GM12878 (cell line): ENCODE data around the gene MTR. TPM values are rescaled to one million over a fixed set of nuclear protein-coding genes. Genes with fewer than 3 reads are reported as not detected.

Experiments
- ATAC-seq: fragments of 200-7000 bp; cut with Tn5 transposase; 3 replicates; pipeline ENCODE4 v1.9.1; 2020; ENCODE audit warnings: mild to moderate bottlenecking, moderate library complexity
- BruUV-seq: library from RNA; stranded (reverse); fragments of 400-500 nt; replicated peaks from 2 replicates; lab custom pipeline; 2021; lab: Mats Ljungman, UMichigan
- CTCF ChIA-PET: fragments of 300-600 bp; sonication (Branson Sonifier 250); formaldehyde crosslinking; extraction: SDS; loops from one replicate; lab custom pipeline; 2021; ENCODE audit warnings: inconsistent platforms; lab: Yijun Ruan, JAX
- POLR2A ChIA-PET: fragments of 350-600 bp; formaldehyde crosslinking; extraction: SDS; loops from one replicate; lab custom pipeline; 2021; ENCODE audit warnings: inconsistent platforms; lab: Charles Lee
- RAD21 ChIA-PET: fragments of 300-600 bp; sonication (Branson Sonifier 250); formaldehyde crosslinking; loops from one replicate; lab custom pipeline; 2023; ENCODE audit warnings: antibody characterized with exemption; ENCODE audit not compliant: unreplicated experiment; lab: Charles Lee
- SMC1A ChIA-PET: fragments of 300-600 bp; sonication (Branson Sonifier 250); formaldehyde crosslinking; loops from one replicate; lab custom pipeline; 2023; ENCODE audit not compliant: unreplicated experiment, uncharacterized antibody; lab: Charles Lee
- DNase-seq: peaks from one replicate; pipeline ENCODE4 v3.0.0-alpha.2; 2011; ENCODE audit warnings: low read depth, low spot score
- FAIRE-seq: peaks from 3 replicates; lab custom pipeline; 2011; peaks lifted over from hg19 to GRCh38; lab: Jason Lieb, UNC
- H2AFZ ChIP-seq: 2 replicates; pipeline ENCODE4 v1.6.0; 2011; ENCODE audit warnings: low read depth, low read length, control low read depth; ENCODE audit not compliant: control insufficient read depth
- H3K27ac ChIP-seq: 2 replicates; pipeline ENCODE4 v1.5.1; 2011; ENCODE audit warnings: control low read depth; ENCODE audit not compliant: control insufficient read depth, insufficient read depth
- H3K27me3 ChIP-seq, 2 experiments: replicated peaks in 1 of 2; 2 replicates each; pipeline versions ENCODE4 v1.6.0 to v1.6.1; 2011; ENCODE audit warnings: low read length in 1 of 2; ENCODE audit not compliant: control insufficient read depth in 2 of 2, insufficient read depth in 2 of 2
- H3K36me3 ChIP-seq, 2 experiments: 2 replicates each; pipeline ENCODE4 v1.5.1; 2011; ENCODE audit warnings: low read length in 1 of 2; ENCODE audit not compliant: control insufficient read depth in 2 of 2, insufficient read depth in 2 of 2
- H3K4me1 ChIP-seq: 2 replicates; pipeline ENCODE4 v1.6.1; 2011; ENCODE audit warnings: mild to moderate bottlenecking, low read length, moderate library complexity, mixed read lengths; ENCODE audit not compliant: control insufficient read depth, insufficient read depth
- H3K4me2 ChIP-seq: 2 replicates; pipeline ENCODE4 v1.6.0; 2011; ENCODE audit warnings: control low read depth; ENCODE audit not compliant: control insufficient read depth, insufficient read depth
- H3K4me3 ChIP-seq: fragments of 200-600 bp; sonication (generic); 2 replicates; pipeline ENCODE4 v1.5.1; 2016
- H3K79me2 ChIP-seq: 2 replicates; pipeline ENCODE4 v1.6.0; 2011; ENCODE audit warnings: low read length; ENCODE audit not compliant: control insufficient read depth, insufficient read depth
- H3K9ac ChIP-seq: 2 replicates; pipeline ENCODE4 v1.8.0; 2011; ENCODE audit warnings: low read length, control low read depth, mixed read lengths; ENCODE audit not compliant: control insufficient read depth, insufficient read depth
- H3K9me3 ChIP-seq: replicated peaks from 3 replicates; pipeline ENCODE4 v1.5.1; 2011; ENCODE audit warnings: mild to moderate bottlenecking, low read length; ENCODE audit not compliant: control insufficient read depth, insufficient read depth
- H4K20me1 ChIP-seq: 2 replicates; pipeline ENCODE4 v1.6.0; 2011; ENCODE audit not compliant: control insufficient read depth, insufficient read depth
- BMI1 ChIP-seq: fragments of 450-650 bp; IDR thresholded peaks from 2 replicates; pipeline ENCODE4 v1.6.1; 2016; ENCODE audit warnings: mild to moderate bottlenecking, moderate library complexity, borderline replicate concordance
- CREM ChIP-seq: IDR thresholded peaks from 2 replicates; pipeline ENCODE4 v1.6.1; 2014; ENCODE audit warnings: antibody characterized with exemption, low read depth
- FOXK2 ChIP-seq: fragments of 450-650 bp; IDR thresholded peaks from 2 replicates; pipeline ENCODE4 v1.6.1; 2017; ENCODE audit warnings: mild to moderate bottlenecking, moderate library complexity
- HDAC6 ChIP-seq: fragments of 200-600 bp; sonication (generic); IDR thresholded peaks from one replicate; pipeline ENCODE4 v1.8.0; 2017; ENCODE audit warnings: antibody characterized with exemption; ENCODE audit not compliant: unreplicated experiment
- IRF3 ChIP-seq: fragments of 450-650 bp; IDR thresholded peaks from 2 replicates; pipeline ENCODE4 v1.6.1; 2014; ENCODE audit warnings: mild to moderate bottlenecking
- KAT2A ChIP-seq: conservative IDR thresholded peaks from 2 replicates; pipeline ENCODE4 v1.6.1; 2011; ENCODE audit warnings: low read depth, low read length; ENCODE audit not compliant: control insufficient read depth
- KDM1A ChIP-seq: fragments of 200-600 bp; sonication (generic); IDR thresholded peaks from 2 replicates; pipeline ENCODE4 v1.6.1; 2016; ENCODE audit warnings: borderline replicate concordance
- MTA2 ChIP-seq: fragments of 450-650 bp; IDR thresholded peaks from 2 replicates; pipeline ENCODE4 v1.6.1; 2016; ENCODE audit warnings: low read depth, mild to moderate bottlenecking, moderate library complexity
- NBN ChIP-seq: fragments of 450-650 bp; IDR thresholded peaks from 2 replicates; pipeline ENCODE4 v1.6.1; 2016
- NR2F1 ChIP-seq: fragments of 450-650 bp; conservative IDR thresholded peaks from 2 replicates; pipeline ENCODE4 v1.6.1; 2017; ENCODE audit warnings: mild to moderate bottlenecking
- SREBF1 ChIP-seq: IDR thresholded peaks from 2 replicates; pipeline ENCODE4 v1.6.1; 2012; ENCODE audit warnings: mild to moderate bottlenecking, low read length
- TCF3 ChIP-seq: IDR thresholded peaks from 2 replicates; pipeline ENCODE4 v1.6.1; 2012; ENCODE audit warnings: low read depth, mild to moderate bottlenecking, low read length, borderline replicate concordance; ENCODE audit not compliant: insufficient read depth
- WRNIP1 ChIP-seq: IDR thresholded peaks from 2 replicates; pipeline ENCODE4 v1.6.1; 2011; ENCODE audit warnings: low read depth, low read length, improper control_type of control experiment, borderline replicate concordance
- ZBTB11 ChIP-seq: fragments of 450-650 bp; formaldehyde crosslinking; IDR thresholded peaks from 2 replicates; pipeline ENCODE4 v1.5.0; 2022; ENCODE audit warnings: mild to moderate bottlenecking, missing genetic modification characterization
- ZNF274 ChIP-seq: IDR thresholded peaks from one replicate; pipeline ENCODE4 v1.8.0; 2011; ENCODE audit not compliant: insufficient read length, insufficient read depth
- WGBS: methylation state at CpG from one replicate; pipeline ENCODE4 v1.1.6; 2016; ENCODE audit warnings: low lambda C conversion rate; ENCODE audit not compliant: insufficient replicate concordance, insufficient coverage; ENCODE audit errors: missing lambda C conversion rate; 5-methylcytosine and 5-hydroxymethylcytosine counted together
- in situ Hi-C: fragments of 300-500 bp; cut with MboI; formaldehyde crosslinking; loops from 9 replicates; pipeline ENCODE4 v1.14.3; 2018; ENCODE audit warnings: mixed read lengths
- intact Hi-C: fragments of 100-400 bp; cut with micrococcal nuclease; formaldehyde crosslinking; loops from one replicate; pipeline ENCODE4 v1.14.2; 2022; ENCODE audit not compliant: unreplicated experiment
- polyA plus RNA-seq, 11 experiments: library from polyadenylated mRNA; depleted of rRNA in 4 of 11; unstranded in 6 of 11; stranded (reverse) in 5 of 11; fragments of >200 nt; fragmentation: Nextera tagmentation in 4 of 11; fragmentation: Illumina TruSeq in 1 of 11; extraction: Ambion mirVana in 4 of 11; extraction: Trizol in 1 of 11; gene quantifications; 1 replicate in 1 of 11; 2 replicates in 10 of 11; pipeline versions ENCODE4 v1.2.1 to v1.2.3, GENCODE V29; 2011 to 2016; ENCODE audit warnings: inconsistent platforms in 2 of 11, missing spikeins in 2 of 11, low read depth in 1 of 11
- total RNA-seq, 4 experiments: library from RNA; depleted of rRNA in 3 of 4; stranded (reverse); fragments of >200 nt in 3 of 4; fragmentation: Illumina TruSeq in 1 of 4; extraction: Trizol in 1 of 4; gene quantifications; 2 replicates each; pipeline versions ENCODE4 v1.2.1 to v1.2.3, GENCODE V29; 2013 to 2021

The MTR gene
- total and polyA plus RNA-seq, 10 of the 15 experiments (the other 5 are each of a cell fraction or from before 2014, with no cell fraction given), result 2.4 to 38.7 (median 16.5) TPM

- TF ChIP-seq ZBTB11 (no peak), ZNF274 (no peak)
Observed at GRCh38 chr1:236753964-236754363, 41.1 kb upstream of the MTR start (continued).

GRCh38 chr1:236754525-236755210, 40.4 kb upstream of the MTR start:
- ChIA-PET POLR2A (interaction anchor here (0.6 kb wide), 1 partner anchor 14 kb away, joined by 4 read pairs; no protein-coding TSS in a partner anchor), CTCF (interaction anchor here (0.7 to 2.4 kb wide), 4 partner anchors 12 to 726 kb away, joined by 3 to 7 read pairs (median 4); no protein-coding TSS in a partner anchor), RAD21 (interaction anchor here (0.6 to 0.9 kb wide), 2 partner anchors 633 to 808 kb away, joined by 3 read pairs; no protein-coding TSS in a partner anchor), SMC1A (interaction anchor here (0.9 kb wide), 1 partner anchor 11 kb away, joined by 3 read pairs; no protein-coding TSS in a partner anchor)
- Histone ChIP-seq H3K4me3 (no peak overlapping the region), H3K36me3 (no peaks in the 10 kb centered on the region), H3K27ac (no peak overlapping the region), H3K4me1 (no peaks in the 10 kb centered on the region), H3K4me2 (no peak overlapping the region), H3K9ac (no peak overlapping the region), H3K27me3 (no peaks in the 10 kb centered on the region; a peak in 1 of 4 replicates), H3K9me3 (no peaks in the 10 kb centered on the region), H4K20me1 (no peaks in the 10 kb centered on the region), H2AFZ (no peak overlapping the region), H3K79me2 (no peaks in the 10 kb centered on the region)
- 54% methylated on average over 18 of the region's 18 CpGs for WGBS
- DNase-seq, result no peak
- no peak for TF ChIP-seq NBN
- TF ChIP-seq SREBF1, result no peak
- no peak for TF ChIP-seq CREM
- no peak for TF ChIP-seq WRNIP1
- no peak for TF ChIP-seq MTA2
- TF ChIP-seq KDM1A, result no peak
- TF ChIP-seq TCF3, result no peak
- TF ChIP-seq NR2F1, result no peak
- TF ChIP-seq KAT2A, result no peak
- TF ChIP-seq HDAC6, result no peak
- TF ChIP-seq BMI1, result no peak
- TF ChIP-seq IRF3, result no peak
- TF ChIP-seq FOXK2, result no peak
- FAIRE-seq, result no peak
- ATAC-seq, result no peak
- intact Hi-C loops, result loop anchor here (10.0 kb wide), 2 partner anchors 370 to 810 kb away; no protein-coding TSS in a partner anchor
- in situ Hi-C loops, result loop anchor here (5.0 to 10.0 kb wide), 3 partner anchors 113 to 810 kb away; no protein-coding TSS in a partner anchor
- no TSS peak for BruUV-seq
